ENCODE data around the gene CTSD. TPM values are rescaled to one million over a fixed set of nuclear protein-coding genes. Genes with fewer than 3 reads are reported as not detected.

The CTSD gene
- total RNA-seq, 1 experiment from 2014 or later = 158 TPM

DNA sequence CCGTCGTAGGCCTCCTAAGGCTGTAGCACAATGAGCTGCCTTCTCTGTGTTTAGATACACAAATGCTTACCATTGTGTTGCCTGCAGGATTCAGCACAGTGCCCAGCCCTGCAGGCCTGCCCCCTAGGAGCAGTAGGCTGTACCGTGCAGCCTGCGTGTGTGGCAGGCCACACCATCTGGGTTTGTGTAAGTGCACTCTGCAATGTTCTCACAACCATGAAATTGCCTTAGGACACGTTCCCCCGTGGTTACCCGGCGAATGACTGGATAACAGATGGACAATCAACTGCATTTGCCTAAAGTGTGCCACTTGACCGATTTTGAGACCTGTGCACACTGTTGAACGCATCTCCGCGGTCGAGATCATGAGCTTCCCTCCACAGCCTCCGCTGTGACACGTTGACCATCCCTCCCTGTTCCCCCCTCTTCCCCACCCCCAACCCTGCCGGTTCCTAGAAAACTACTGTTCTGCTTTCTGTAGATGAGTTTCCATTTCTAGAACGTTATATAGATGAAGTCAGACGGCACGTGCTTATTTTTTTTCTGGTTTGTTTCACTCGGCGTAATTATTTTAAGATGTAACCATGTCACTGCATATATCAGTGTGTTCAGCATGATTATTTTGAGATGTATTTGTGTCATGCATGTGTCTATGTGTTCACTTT lies 22.2 kb upstream of the CTSD start:
- DNase-seq = no peak
- Histone ChIP-seq H4K5ac (ENCODE audit: insufficient read length, low read depth, low read length) (no peak overlapping the region), H4K20me1 (ENCODE audit: control insufficient read depth, insufficient read depth, insufficient read length) (no peaks in the 10 kb centered on the region), H4K8ac (replicated peaks; ENCODE audit: insufficient read length, low read depth, low read length) (no peak overlapping the region), H2BK12ac (ENCODE audit: insufficient read length, low read depth, low read length) (no peak overlapping the region), H3K27ac (ENCODE audit: insufficient read length, low read depth, low read length) (no peak overlapping the region), H3K4me2 (ENCODE audit: insufficient read depth, insufficient read length, low read length) (no peak overlapping the region), H3K27me3 (ENCODE audit: insufficient read depth, low read length) (no peaks in the 10 kb centered on the region), H3K79me1 (ENCODE audit: insufficient read depth, low read depth, low read length, poor library complexity, severe bottlenecking) (no peaks in the 10 kb centered on the region), H2BK20ac (ENCODE audit: low read depth, low read length, poor library complexity, severe bottlenecking) (no peak overlapping the region), H2BK15ac (ENCODE audit: low read depth, low read length) (no peak overlapping the region), H2AFZ (ENCODE audit: low read length) (no peak overlapping the region), H3K4me1 (ENCODE audit: insufficient read depth, low read length) (no peaks in the 10 kb centered on the region), H3K9me3 (ENCODE audit: control insufficient read depth, low read depth, low read length) (no peaks in the 10 kb centered on the region), H4K91ac (ENCODE audit: insufficient read length, low read depth, low read length) (no peak overlapping the region), H2BK5ac (ENCODE audit: insufficient read length, low read length) (no peak overlapping the region), H3K56ac (ENCODE audit: insufficient read length, low read depth, low read length) (no peak overlapping the region), H3K14ac (ENCODE audit: insufficient read depth, low read length) (no peak overlapping the region; the same call in 1 of the 2 replicates), H2BK120ac (ENCODE audit: low read depth, low read length, poor library complexity, severe bottlenecking) (no peak overlapping the region), H3K18ac (ENCODE audit: insufficient read length, low read depth, low read length) (no peak overlapping the region), H3K23me2 (ENCODE audit: insufficient read length, low read depth, low read length, poor library complexity, severe bottlenecking) (no peaks in the 10 kb centered on the region), H3K4ac (ENCODE audit: low read depth, low read length) (no peak overlapping the region), H3K9ac (ENCODE audit: extremely low read depth, insufficient read length, low read length) (no peak overlapping the region), H3K23ac (ENCODE audit: insufficient read length, low read depth, low read length) (no peak overlapping the region), H2AK5ac (ENCODE audit: insufficient read length, low read length) (no peak overlapping the region), H3K79me2 (ENCODE audit: insufficient read depth, low read length) (no peaks in the 10 kb centered on the region), H3T11ph (ENCODE audit: low read length) (no peak overlapping the region)
- Mint-ChIP-seq H3K27me3 (ENCODE audit: low read depth) (peaks cover 43% of the 10 kb centered on the region), H3K4me1 (peaks cover 20 to 26% of the 10 kb centered on the region in 2 experiments), H3K27ac (no peak overlapping the region), H3K9me3 (peaks cover 0 to 11% of the 10 kb centered on the region in 2 experiments; a peak in 3 of 5 replicates), H3K4me3 (no peak overlapping the region), H3K36me3 (ENCODE audit: insufficient read depth in 1 of 3, low read depth in 3 of 3) (peaks cover 0 to 4% (median 0%) of the 10 kb centered on the region in 3 experiments; a peak in 2 of 7 replicates)
- no CpG with 5 or more reads among the region's 21 CpGs for WGBS (ENCODE audit: extremely low coverage, insufficient read length, low lambda C conversion rate)
- TF ChIP-seq, protein P1, sequence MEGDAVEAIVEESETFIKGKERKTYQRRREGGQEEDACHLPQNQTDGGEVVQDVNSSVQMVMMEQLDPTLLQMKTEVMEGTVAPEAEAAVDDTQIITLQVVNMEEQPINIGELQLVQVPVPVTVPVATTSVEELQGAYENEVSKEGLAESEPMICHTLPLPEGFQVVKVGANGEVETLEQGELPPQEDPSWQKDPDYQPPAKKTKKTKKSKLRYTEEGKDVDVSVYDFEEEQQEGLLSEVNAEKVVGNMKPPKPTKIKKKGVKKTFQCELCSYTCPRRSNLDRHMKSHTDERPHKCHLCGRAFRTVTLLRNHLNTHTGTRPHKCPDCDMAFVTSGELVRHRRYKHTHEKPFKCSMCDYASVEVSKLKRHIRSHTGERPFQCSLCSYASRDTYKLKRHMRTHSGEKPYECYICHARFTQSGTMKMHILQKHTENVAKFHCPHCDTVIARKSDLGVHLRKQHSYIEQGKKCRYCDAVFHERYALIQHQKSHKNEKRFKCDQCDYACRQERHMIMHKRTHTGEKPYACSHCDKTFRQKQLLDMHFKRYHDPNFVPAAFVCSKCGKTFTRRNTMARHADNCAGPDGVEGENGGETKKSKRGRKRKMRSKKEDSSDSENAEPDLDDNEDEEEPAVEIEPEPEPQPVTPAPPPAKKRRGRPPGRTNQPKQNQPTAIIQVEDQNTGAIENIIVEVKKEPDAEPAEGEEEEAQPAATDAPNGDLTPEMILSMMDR (conservative IDR thresholded peaks at IDR 0.05) = peak; percentile 29; the same call in 2 of the 3 replicates
